Stimulated activated CD8-positive, alpha-beta memory T cell treated with anti-CD3 and anti-CD28 coated beads, Interleukin-12 subunit alpha, Interleukin-12 subunit beta, amount 100 ng/mL, for 1 hour (primary cell): ENCODE results near the gene SPATA31D3.
"Not testable (repeated sequence)": the region's sequence is repeated elsewhere in the genome, so short reads cannot be mapped to it uniquely, and the experiment has no call there.

ENCODE experiments used
- DNase-seq: peaks from one replicate; pipeline ENCODE4 v3.0.0-alpha.2; 2020; ENCODE audit warnings: low read depth

Gene SPATA31D3

DNA sequence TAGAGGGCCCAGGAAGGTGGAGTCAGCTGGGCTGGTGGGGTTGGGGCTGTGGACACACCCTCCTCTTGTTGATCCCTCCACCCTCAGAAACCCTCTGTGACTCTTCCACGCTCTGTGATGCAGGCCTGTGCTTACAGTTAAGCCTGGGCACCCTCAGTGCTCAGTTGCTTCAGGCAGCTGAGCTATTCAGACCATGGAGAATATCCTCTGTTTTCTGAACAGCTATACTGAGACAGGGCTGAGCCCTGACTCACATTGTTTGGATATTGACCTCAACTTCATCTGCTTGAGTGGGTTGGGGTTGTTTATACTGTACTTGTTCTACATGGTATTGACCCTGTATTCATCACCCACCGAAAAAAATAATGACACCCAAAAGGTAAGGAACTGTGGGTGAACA is at the start of gene SPATA31D3:
Gene SPATA31D3, plus strand, starts transcription at position 108 of the 400 bp plus-strand sequence. Its CDS starts 86 bp downstream, at position 194.
- not testable (repeated sequence) for DNase-seq

DNA sequence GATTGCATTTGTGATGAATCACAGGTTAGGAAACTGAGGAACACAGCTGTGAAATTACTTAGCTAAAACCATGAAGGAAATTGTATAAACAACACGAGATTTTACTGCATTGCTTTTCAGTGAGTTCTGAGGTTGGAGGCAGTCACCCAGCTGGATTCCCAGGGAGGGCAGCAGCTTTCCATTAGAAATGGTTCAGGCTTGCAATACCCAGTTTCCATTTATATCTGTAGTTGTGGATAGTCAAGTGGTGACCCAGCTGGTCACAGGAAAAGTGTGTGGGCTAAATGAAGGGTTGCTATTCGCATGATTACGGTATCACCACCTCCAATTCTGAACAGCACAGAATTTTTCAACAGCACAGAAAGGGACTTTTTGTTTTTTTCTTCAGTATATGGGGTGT is 49.4 kb upstream of the SPATA31D3 start:
- no peak for DNase-seq

DNA sequence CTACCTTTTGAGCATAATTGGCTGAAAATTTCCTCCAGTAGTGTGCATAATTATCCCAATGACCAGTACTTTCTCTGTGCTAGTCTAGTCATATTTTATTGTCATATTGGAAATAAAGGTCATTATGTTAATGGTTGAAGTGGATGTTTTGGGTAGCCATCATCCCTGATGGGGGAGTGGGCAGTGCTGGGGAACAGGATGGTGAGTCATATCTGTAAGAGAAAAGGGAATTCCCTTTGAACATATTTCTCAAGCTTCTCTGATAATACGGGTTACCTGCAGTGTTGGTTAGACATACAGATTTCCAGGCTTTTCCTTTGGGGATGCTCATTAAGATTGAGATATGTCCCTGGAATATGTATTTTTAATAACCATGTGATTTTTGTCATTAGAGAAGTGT is 48.4 kb upstream of the SPATA31D3 start:
- no peak for DNase-seq

GRCh38 chr9:81896070-81896469 is 47.2 kb upstream of the SPATA31D3 start:
- DNase-seq, result no peak

DNA sequence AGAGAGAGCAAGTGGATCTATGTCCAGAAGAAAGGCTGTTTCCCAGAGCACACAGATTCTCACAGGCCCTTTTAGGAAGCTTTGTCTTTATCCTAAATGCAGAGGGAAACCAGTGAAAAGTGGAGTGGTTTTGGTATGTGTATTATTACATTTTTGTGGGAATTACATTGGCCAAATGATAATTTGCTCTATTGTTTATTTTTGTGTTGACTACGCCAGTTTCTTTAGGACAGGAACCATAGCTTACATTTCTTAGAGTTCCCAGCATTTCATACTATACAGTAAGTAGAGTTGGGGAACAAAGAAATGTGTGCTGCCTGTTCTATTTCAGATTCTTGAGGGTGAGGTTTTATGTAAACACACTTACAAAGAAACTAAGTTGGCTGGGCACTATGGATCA is 44.4 kb upstream of the SPATA31D3 start:
- no peak for DNase-seq

- no peak for DNase-seq
Observed at GRCh38 chr9:81902196-81902595, 41.1 kb upstream of the SPATA31D3 start.

GRCh38 chr9:81902626-81903025 is 40.7 kb upstream of the SPATA31D3 start:
- no peak for DNase-seq

GRCh38 chr9:81906671-81907070 is 36.6 kb upstream of the SPATA31D3 start:
- no peak for DNase-seq

DNA sequence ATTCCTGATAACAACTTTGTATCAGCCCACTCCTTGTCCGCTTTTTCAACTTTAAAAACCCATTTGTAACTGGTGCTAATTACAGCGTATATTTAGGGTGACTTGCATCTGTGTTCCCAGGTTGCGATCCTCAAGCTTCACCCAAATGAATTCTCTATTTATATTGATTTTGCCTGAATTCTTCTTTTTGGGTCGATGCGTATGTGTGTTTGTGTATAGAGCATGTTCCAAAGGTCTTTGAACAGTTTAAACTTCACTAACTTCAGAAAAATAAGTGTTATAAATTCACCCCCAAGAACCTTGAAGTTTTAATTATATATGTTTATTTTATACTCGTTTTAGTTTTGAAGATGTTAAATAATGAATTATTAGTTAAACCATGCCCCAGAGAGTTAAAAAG is 31.2 kb upstream of the SPATA31D3 start:
- DNase-seq, result no peak

GRCh38 chr9:81915801-81916505 is 27.3 kb upstream of the SPATA31D3 start:
- DNase-seq, result no peak

DNA sequence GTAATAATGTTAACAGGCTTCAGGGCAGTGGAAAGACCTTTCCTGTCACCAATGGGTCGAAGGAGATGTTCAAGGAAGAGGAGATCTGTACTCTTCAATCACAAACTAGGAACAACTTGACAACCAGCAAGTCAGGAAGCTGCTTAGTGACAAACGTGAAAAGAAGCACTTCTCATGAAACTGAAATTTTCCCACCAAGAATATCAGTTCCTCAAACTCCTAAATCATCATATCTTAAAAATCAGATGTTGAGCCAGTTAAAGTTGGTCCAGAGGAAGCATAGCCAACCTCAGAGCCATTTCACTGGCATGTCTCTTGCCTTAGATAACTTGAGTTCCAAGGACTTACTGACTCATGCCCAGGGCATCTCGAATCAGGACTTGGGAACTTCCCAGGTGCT is 24.8 kb upstream of the SPATA31D3 start:
- DNase-seq, result not testable (repeated sequence)

DNA sequence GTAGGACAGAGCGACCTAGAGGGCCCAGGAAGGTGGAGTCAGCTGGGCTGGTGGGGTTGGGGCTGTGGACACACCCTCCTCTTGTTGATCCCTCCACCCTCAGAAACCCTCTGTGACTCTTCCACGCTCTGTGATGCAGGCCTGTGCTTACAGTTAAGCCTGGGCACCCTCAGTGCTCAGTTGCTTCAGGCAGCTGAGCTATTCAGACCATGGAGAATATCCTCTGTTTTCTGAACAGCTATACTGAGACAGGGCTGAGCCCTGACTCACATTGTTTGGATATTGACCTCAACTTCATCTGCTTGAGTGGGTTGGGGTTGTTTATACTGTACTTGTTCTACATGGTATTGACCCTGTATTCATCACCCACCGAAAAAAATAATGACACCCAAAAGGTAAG is 15.0 kb upstream of the SPATA31D3 start, which contains the start of gene SPATA31D4:
Gene SPATA31D4, plus strand, starts transcription at position 124 of the 400 bp plus-strand sequence. Its CDS starts 86 bp downstream, at position 210.
- DNase-seq, result not testable (repeated sequence)

DNA sequence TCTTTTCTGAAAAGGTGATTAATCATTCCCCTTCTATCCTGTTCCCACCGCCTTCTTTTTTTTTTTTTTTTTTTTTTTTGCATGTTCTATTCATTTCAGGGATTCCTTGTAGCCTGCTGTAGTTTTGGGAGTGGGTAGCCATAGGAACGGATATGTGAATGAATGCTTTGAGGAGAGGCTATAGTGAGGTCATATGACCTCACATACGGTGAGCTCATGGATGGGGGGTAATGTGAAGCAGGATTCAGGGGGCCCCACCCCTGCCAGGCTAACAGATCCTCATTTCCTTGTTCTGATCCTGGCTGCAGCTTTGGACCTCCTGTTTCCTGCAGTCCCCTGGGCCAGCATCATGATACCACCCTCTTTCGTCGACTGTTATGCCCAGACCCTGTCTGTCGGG is 13.2 kb upstream of the SPATA31D3 start:
- DNase-seq, result not testable (repeated sequence)

DNA sequence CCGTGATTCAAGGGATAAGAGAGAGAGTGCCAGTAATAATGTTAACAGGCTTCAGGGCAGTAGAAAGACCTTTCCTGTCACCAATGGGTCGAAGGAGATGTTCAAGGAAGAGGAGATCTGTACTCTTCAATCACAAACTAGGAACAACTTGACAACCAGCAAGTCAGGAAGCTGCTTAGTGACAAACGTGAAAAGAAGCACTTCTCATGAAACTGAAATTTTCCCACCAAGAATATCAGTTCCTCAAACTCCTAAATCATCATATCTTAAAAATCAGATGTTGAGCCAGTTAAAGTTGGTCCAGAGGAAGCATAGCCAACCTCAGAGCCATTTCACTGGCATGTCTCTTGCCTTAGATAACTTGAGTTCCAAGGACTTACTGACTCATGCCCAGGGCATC is 9.8 kb upstream of the SPATA31D3 start:
- DNase-seq, result not testable (repeated sequence)

GRCh38 chr9:81948650-81949049 is 5.3 kb downstream of the SPATA31D3 start:
- DNase-seq, result not testable (repeated sequence)

- DNase-seq, result no peak
Observed at GRCh38 chr9:81953096-81953495, 9.8 kb downstream of the SPATA31D3 start.

GRCh38 chr9:81955625-81956024 is 12.3 kb downstream of the SPATA31D3 start:
- no peak for DNase-seq

GRCh38 chr9:81964218-81965171 is 21.2 kb downstream of the SPATA31D3 start:
- DNase-seq, result no peak

- DNase-seq, result no peak
Observed at GRCh38 chr9:81968026-81968425, 24.7 kb downstream of the SPATA31D3 start.

GRCh38 chr9:81969971-81970370 is 26.7 kb downstream of the SPATA31D3 start:
- no peak for DNase-seq

- DNase-seq, result no peak
Observed at GRCh38 chr9:81971727-81972126, 28.4 kb downstream of the SPATA31D3 start.

- no peak for DNase-seq
Observed at GRCh38 chr9:81974764-81975163, 31.5 kb downstream of the SPATA31D3 start.

- DNase-seq, result no peak
Observed at GRCh38 chr9:81976351-81976750, 33.1 kb downstream of the SPATA31D3 start.
